ENCODE measurements around the gene MAGED2.
"Not testable (repeated sequence)": the region's sequence is repeated elsewhere in the genome, so short reads cannot be mapped to it uniquely, and the experiment has no call there.

MAGED2 gene

DNA sequence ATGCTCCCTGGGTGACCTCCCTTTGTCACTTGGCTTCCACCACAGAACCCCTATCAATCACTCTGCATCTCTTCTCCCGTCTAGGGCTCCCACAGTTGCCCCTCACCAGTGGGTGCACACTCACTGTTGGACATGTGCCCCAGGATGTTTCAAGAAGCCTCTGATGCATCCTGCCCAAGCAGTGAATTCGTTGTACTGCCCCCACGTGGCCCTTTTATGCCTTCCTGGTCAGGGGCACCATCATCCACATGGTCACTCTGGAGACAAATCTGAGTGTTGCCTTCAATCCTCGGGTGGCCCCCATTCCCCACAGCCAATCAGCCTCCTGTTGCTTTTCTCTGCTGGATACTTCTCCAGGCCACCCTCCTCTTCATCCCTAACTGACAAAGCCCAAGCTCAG is 21.6 kb upstream of the MAGED2 start:
- TF ChIP-seq, protein P1, sequence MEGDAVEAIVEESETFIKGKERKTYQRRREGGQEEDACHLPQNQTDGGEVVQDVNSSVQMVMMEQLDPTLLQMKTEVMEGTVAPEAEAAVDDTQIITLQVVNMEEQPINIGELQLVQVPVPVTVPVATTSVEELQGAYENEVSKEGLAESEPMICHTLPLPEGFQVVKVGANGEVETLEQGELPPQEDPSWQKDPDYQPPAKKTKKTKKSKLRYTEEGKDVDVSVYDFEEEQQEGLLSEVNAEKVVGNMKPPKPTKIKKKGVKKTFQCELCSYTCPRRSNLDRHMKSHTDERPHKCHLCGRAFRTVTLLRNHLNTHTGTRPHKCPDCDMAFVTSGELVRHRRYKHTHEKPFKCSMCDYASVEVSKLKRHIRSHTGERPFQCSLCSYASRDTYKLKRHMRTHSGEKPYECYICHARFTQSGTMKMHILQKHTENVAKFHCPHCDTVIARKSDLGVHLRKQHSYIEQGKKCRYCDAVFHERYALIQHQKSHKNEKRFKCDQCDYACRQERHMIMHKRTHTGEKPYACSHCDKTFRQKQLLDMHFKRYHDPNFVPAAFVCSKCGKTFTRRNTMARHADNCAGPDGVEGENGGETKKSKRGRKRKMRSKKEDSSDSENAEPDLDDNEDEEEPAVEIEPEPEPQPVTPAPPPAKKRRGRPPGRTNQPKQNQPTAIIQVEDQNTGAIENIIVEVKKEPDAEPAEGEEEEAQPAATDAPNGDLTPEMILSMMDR (IDR thresholded peaks at IDR 0.05; ENCODE audit: low read depth, low read length), result peak; percentile 18
- TF ChIP-seq, protein P2, sequence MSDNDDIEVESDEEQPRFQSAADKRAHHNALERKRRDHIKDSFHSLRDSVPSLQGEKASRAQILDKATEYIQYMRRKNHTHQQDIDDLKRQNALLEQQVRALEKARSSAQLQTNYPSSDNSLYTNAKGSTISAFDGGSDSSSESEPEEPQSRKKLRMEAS (IDR thresholded peaks at IDR 0.05; ENCODE audit: low read depth, low read length), result peak; percentile 85
- no peak for TF ChIP-seq MYC (IDR thresholded peaks at IDR 0.05; ENCODE audit: low read depth, low read length)
- DNase-seq (ENCODE audit: low read depth), result peak; percentile 25
- no peak overlapping the region for H3K4me3 ChIP-seq (ENCODE audit: low read depth, low read length)

DNA sequence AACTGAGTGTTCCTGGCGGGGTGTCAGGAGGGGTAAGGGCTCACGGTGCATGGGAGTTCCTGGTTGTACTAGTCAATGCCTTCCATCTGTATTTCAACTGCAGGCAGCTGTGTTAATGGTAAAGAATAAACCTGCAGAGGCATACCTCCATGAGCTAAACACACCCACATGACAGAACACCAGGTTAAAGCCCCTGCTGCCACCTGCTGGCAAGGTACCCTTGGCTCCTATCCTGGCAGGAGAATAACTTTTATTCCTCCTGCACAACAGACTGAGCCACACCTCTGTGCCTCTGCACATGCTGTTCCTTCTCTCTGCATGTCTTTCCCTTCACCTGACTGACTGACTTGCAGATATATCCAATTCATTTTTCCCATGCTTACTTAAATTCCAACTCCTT is 20.6 kb upstream of the MAGED2 start:
- peak; percentile 14 for DNase-seq (ENCODE audit: low read depth)
- TF ChIP-seq, protein P2 (IDR thresholded peaks at IDR 0.05; ENCODE audit: low read depth, low read length), result no peak
- no peak for TF ChIP-seq POLR2A (IDR thresholded peaks at IDR 0.05; ENCODE audit: extremely low read depth, insufficient read length)
- TF ChIP-seq, protein P1 (IDR thresholded peaks at IDR 0.05; ENCODE audit: low read depth, low read length), result peak; percentile 29
- TF ChIP-seq MYC (IDR thresholded peaks at IDR 0.05; ENCODE audit: low read depth, low read length), result no peak
- no peak overlapping the region for H3K4me3 ChIP-seq (ENCODE audit: low read depth, low read length)

DNA sequence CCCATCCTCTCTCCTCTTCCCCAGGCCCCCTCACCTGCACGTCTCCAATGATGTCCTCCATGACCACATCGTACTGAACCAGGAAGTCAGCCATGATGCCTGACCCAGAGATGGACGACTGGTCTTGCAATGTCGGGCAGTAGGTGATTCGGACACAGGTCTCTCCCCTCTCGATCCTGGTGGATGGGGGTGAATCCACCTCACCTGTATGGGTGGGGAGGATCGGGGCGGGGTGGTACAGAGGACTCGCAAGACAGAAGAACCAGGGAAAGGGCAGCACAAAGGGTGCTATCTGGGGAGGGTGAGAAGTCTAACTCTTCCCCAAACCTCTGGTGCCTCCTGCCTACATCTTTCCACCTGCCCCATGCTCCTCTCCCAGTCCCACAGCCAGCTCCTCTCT is 19.1 kb upstream of the MAGED2 start:
- TF ChIP-seq, protein P2 (IDR thresholded peaks at IDR 0.05; ENCODE audit: low read depth, low read length), result no peak
- TF ChIP-seq, protein P1 (IDR thresholded peaks at IDR 0.05; ENCODE audit: low read depth, low read length), result no peak
- no peak for TF ChIP-seq MYC (IDR thresholded peaks at IDR 0.05; ENCODE audit: low read depth, low read length)
- no peak for TF ChIP-seq POLR2A (IDR thresholded peaks at IDR 0.05; ENCODE audit: extremely low read depth, insufficient read length)
- no peak overlapping the region for H3K4me3 ChIP-seq (ENCODE audit: low read depth, low read length)
- DNase-seq (ENCODE audit: low read depth), result no peak

DNA sequence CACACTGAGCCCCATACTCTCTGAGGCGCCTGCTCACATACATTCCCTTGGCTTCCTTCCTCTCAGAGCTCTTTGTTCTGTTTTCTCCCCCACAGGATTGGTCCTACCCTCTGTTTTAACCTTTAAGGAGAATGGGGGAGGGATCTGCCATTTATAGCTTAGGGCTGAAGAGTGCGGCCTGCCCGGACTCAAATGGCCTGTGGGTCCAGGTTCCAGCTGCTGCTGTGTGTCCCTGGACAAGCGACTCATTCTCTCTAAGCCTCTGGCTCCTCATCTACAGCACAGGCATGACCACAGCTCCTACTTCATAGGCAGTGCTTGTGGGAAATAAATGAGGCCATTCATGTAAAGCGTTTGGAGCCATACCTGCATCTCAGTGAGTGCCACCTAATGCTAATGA is 18.1 kb upstream of the MAGED2 start:
- H3K4me3 ChIP-seq (ENCODE audit: low read depth, low read length); DNase-seq (ENCODE audit: low read depth): not testable (repeated sequence)

DNA sequence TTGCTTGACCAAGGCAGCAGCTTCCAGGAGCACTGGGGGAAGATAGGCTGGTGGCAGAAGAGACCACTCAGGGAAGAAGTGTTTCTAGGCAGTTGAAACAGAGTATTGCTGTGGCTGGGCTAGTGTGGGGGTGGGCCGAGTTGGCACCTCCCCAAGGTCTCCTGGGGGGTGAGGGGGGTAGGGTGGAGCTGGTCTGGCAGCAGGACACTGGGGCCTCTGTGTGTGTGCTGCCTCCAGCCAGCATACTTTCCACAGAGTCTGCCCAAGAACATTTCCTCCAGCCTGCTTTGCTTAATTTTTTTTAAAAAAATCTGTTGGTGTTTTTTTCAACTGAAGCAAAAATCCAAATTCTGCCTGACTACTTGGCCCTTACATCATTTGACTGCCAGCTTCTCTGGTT is 13.5 kb upstream of the MAGED2 start:
- no peak for DNase-seq (ENCODE audit: low read depth)
- H3K4me3 ChIP-seq (ENCODE audit: low read depth, low read length), result no peak overlapping the region
- TF ChIP-seq, protein P2 (IDR thresholded peaks at IDR 0.05; ENCODE audit: low read depth, low read length), result no peak
- TF ChIP-seq MYC (IDR thresholded peaks at IDR 0.05; ENCODE audit: low read depth, low read length), result no peak
- TF ChIP-seq POLR2A (IDR thresholded peaks at IDR 0.05; ENCODE audit: extremely low read depth, insufficient read length), result no peak

DNA sequence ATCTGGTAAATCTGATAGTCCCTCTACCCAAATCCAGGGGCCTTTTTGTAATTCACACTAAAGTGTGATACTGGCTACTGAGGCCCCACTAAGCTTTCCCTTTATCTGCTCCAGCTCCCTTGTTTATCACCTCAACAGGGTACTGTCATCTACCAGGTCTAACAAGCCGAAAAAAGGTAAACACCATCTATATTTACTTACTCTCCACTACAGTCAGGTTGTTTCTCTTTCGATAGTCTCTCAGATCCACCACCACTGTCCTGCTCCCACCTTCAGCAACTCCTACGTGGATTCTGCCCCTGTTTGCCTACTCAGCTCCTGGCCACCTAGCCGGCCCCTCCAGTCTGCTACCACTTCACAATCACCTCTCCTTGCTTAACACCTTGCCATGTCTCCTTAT is 12.8 kb upstream of the MAGED2 start:
- no peak for TF ChIP-seq POLR2A (IDR thresholded peaks at IDR 0.05; ENCODE audit: extremely low read depth, insufficient read length)
- TF ChIP-seq MYC (IDR thresholded peaks at IDR 0.05; ENCODE audit: low read depth, low read length), result no peak
- TF ChIP-seq, protein P2 (IDR thresholded peaks at IDR 0.05; ENCODE audit: low read depth, low read length), result no peak
- TF ChIP-seq, protein P1 (IDR thresholded peaks at IDR 0.05; ENCODE audit: low read depth, low read length), result no peak
- no peak for DNase-seq (ENCODE audit: low read depth)
- H3K4me3 ChIP-seq (ENCODE audit: low read depth, low read length), result no peak overlapping the region

DNA sequence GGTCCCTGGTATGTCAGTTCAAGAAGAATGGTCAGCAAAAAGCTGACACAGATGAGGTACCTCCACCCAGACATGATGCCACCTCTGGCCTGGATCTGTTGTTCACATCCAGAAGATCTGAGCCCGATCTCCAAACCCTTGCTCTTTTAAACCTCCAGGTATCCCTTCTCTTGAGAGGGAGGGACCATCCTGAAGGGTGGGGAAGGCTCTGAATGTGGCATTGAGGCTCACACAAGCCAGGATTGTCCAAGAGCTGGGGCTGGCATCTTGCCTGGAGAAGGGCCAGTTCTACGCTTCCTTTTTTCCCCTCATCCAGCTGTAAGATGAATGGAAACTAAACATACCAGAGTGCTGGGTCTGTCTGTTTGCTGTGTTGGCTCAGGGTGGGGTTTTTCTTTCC is 9.4 kb upstream of the MAGED2 start, which contains the start of gene ITIH6:
Gene ITIH6 (minus strand): TSS at position 119 of the 400 bp plus-strand sequence. CDS start 45 bp downstream, at position 74.
- DNase-seq (ENCODE audit: low read depth), result no peak
- TF ChIP-seq MYC (IDR thresholded peaks at IDR 0.05; ENCODE audit: low read depth, low read length) (no peak), POLR2A (IDR thresholded peaks at IDR 0.05; ENCODE audit: extremely low read depth, insufficient read length) (no peak)
- TF ChIP-seq, protein P1 (IDR thresholded peaks at IDR 0.05; ENCODE audit: low read depth, low read length), result no peak
- TF ChIP-seq, protein P2 (IDR thresholded peaks at IDR 0.05; ENCODE audit: low read depth, low read length), result no peak
- no peak within 1 kb of the TSS for H3K4me3 ChIP-seq (ENCODE audit: low read depth, low read length)

Measured in NB4 (cell line).